ENCODE measurements around the gene PPWD1.
"Not testable (repeated sequence)": the region's sequence is repeated elsewhere in the genome, so short reads cannot be mapped to it uniquely, and the experiment has no call there.

Gene PPWD1

DNA sequence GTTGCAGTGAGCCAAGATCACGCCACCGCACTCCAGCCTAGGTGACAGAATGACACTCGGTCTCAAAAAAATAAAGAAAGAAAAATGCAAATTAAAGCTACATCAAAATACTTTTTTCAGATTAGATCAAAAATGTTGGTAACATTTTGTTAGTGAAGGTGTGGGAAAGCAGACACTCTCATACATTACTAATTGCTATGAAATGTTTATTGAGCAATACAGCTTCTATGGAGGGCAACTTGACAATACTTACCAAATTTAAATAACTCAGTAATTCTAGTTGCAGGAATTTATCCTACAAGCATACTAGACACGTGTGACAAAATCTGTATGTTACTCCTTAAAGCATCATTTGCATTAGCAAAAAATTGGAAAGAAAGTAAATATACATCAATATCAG, 56.9 kb downstream of the PPWD1 start:
- peak; percentile 0 for DNase-seq (ENCODE audit: low read depth)
- TF ChIP-seq CTCF (conservative IDR thresholded peaks at IDR 0.05; ENCODE audit: control insufficient read depth, insufficient read depth, low read depth, low read length): no peak
- no peak overlapping the region for H3K4me3 ChIP-seq (ENCODE audit: control insufficient read depth, low read depth, low read length)

DNA sequence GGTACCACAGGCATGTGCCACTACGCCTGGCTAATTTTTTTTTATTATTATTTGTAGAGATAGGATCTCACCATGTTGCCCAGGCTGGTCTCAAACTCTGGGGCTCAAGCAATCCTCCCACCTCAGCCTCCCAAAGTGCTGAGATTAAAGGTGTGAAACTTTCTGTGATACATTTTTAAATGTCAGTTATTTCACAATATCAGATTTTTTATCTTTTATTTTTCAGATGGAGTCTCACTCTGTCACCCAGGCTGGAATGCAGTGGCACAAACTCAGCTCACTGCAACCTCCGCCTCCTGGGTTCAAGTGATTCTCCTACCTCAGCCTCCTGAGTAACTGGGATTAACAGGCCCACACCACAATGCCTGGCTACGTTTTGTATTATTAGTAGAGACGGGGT, 58.9 kb downstream of the PPWD1 start:
- not testable (repeated sequence) for H3K4me3 ChIP-seq (ENCODE audit: control insufficient read depth, low read depth, low read length); DNase-seq (ENCODE audit: low read depth)

DNA sequence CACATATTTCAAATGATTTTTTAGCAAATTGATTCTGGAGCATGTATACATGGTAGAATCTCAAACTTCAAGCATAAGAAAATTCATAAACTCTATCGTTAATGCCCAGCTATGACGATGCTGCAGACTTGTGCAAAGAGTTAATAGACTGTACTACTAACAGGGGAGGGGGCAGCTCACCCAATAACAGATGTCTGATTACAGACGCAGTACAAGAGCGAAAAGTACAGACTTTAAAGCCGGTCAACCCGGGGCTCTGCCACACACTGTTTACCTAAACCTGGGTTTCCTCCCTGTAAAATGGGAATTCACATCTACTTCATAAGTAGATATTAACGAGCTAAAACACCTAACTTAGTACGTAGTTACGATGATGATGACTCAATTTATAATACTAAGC, 60.4 kb downstream of the PPWD1 start:
- H3K4me3 ChIP-seq (ENCODE audit: control insufficient read depth, low read depth, low read length): peak overlapping the region; percentile 96
- no peak for TF ChIP-seq CTCF (conservative IDR thresholded peaks at IDR 0.05; ENCODE audit: control insufficient read depth, insufficient read depth, low read depth, low read length)
- peak; percentile 7 for DNase-seq (ENCODE audit: low read depth)

DNA sequence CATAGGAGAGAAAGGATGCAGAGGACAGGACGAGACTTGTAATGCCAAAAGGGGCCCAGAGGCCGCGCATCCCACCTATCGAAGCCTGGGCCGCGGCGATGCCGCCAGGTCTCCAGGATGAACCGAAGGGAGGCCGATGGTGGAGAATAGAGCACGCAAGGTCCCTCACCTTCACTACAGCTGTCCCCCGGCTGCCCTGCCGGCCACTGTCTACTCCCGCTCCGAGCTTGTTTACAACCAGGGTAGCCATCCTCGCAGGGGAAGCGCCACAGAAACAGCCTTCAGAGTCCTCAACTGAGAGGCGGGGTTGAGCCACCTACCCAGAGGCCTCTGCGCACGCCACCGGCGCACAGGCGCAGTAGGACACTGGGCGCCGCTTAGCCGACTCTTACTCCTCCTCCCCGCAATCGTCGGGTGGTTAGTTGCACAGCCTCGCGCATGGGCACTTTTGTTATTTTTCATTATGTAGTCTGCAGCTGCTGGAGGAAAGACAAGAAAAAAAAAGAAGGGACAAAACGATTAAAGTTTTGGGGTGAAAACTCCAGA, 61.0 kb downstream of the PPWD1 start, which contains the start of gene TRIM23:
Gene TRIM23, minus strand, starts transcription at position 309 of the 546 bp plus-strand sequence. Its CDS starts 59 bp downstream, at position 250.
- peak; percentile 90 for DNase-seq (ENCODE audit: low read depth)
- peak; percentile 6 for TF ChIP-seq CTCF (conservative IDR thresholded peaks at IDR 0.05; ENCODE audit: control insufficient read depth, insufficient read depth, low read depth, low read length)
- H3K4me3 ChIP-seq (ENCODE audit: control insufficient read depth, low read depth, low read length): peak within 1 kb of the TSS; percentile 96

GRCh38 chr5:65624571-65625555, 61.8 kb downstream of the PPWD1 start, which contains the start of the genes SHLD3 and TRAPPC13:
Gene SHLD3, plus strand, starts transcription at chr5:65625027. Its CDS starts 4,561 bp downstream, at chr5:65629588.
Gene TRAPPC13, plus strand, starts transcription at chr5:65625027. Its CDS starts 34 bp downstream, at chr5:65625061.
- no peak for TF ChIP-seq CTCF (conservative IDR thresholded peaks at IDR 0.05; ENCODE audit: control insufficient read depth, insufficient read depth, low read depth, low read length)
- H3K4me3 ChIP-seq (ENCODE audit: control insufficient read depth, low read depth, low read length): peak within 1 kb of the TSS; percentile 96
- peak; percentile 88 for DNase-seq (ENCODE audit: low read depth)

DNA sequence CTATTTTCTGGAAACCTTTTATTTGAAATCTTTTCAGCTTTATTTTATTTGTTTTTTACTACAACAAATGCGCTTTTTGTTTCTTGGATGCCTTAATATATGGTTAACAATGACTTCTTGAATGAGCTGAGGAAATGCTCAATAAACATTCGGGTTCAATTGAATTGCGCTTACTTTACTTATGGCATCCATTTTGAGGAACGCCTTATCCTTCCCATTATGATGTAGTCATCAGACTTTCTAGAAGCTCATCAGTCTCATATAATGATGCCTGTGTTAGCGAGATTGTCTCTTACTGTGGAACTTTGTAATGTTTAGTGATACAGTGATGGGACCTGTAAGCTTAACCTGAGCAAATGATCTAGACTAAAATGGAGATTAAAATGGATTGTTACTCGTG, 62.6 kb downstream of the PPWD1 start:
- peak overlapping the region; percentile 96 for H3K4me3 ChIP-seq (ENCODE audit: control insufficient read depth, low read depth, low read length)
- DNase-seq (ENCODE audit: low read depth): peak; percentile 10
- TF ChIP-seq CTCF (conservative IDR thresholded peaks at IDR 0.05; ENCODE audit: control insufficient read depth, insufficient read depth, low read depth, low read length): no peak

GRCh38 chr5:65630981-65631380, 67.9 kb downstream of the PPWD1 start:
- TF ChIP-seq CTCF (conservative IDR thresholded peaks at IDR 0.05; ENCODE audit: control insufficient read depth, insufficient read depth, low read depth, low read length): no peak
- no peak overlapping the region for H3K4me3 ChIP-seq (ENCODE audit: control insufficient read depth, low read depth, low read length)
- no peak for DNase-seq (ENCODE audit: low read depth)

Data from fibroblast of mammary gland (primary cell).